Stimulated activated CD4-positive, alpha-beta T cell treated with anti-CD3 and anti-CD28 coated beads, Interleukin-1b, Interleukin-23, amount 100 ng/mL, for 24 hours (primary cell): ENCODE results near the gene RNF145.
A peak's percentile ranks its signal among the peaks of the same experiment; 100 is the strongest.

Experiments used
- DNase-seq, 4 experiments: peaks; one replicate each; pipeline ENCODE4 v3.0.0-alpha.2; 2020; ENCODE audit warnings: low read depth in 4 of 4, low spot score in 1 of 4

Gene RNF145

DNA sequence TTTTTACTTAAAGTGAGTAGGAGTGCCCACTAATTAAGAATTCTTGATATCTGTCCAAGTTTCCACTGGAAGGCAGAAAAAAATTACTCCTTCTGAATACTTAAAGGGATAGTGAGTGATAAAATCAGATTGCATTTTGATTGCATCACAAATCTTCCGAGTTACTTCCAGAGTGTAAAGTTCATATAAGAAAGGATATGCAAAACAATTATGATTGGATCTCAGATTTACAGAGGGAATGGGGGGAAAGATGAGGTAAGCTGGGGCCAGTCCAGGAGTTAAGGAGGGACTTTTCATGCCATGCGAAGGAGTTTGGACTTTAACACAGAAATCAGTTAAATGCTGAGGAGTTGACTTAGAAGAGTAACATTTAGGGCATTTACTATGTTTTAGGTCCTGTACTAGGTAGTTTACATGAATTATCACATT is 9.3 kb upstream of the RNF145 start:
- no peak for DNase-seq

DNA sequence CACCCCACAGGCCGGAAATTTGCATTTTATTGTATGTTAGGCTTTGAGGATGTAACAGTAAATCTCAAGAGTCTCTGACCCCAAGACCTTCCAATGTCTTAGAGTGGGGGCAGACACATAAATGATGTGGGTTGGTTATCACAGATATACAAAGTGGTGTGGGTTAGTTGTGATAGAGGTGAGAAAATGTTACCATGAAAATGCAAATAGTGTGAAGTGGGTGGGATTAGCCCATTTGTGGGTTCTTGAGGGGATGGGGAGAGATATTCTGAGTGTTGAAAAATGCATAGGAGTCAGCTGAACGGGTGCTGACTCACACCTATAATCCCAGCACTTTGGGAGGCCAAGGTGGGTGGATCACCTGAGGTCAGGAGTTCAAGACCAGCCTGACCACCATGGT is 7.9 kb upstream of the RNF145 start:
- no peak for DNase-seq

DNA sequence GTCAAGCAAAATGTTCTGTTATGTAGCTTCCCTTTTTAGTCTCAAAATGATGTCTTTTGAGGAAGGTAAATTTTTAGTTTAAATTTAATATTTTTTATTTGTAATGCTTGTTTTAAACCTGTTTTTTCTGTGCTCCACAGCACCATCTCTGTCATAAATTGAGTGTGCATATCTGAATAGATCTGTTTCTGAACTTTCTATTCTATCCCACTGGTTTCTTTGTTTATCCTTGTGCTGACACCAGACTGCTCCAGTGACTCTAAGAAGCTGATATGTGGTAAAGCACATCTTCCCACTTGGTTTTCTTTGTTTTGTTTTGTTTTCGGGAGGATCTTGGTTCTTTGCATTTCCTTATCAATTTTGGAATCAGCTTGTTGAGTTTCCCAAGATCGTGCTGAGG is 7.1 kb upstream of the RNF145 start:
- DNase-seq = no peak

- no peak for DNase-seq
Measured at GRCh38 chr5:159215886-159216285, 6.5 kb upstream of the RNF145 start.

DNA sequence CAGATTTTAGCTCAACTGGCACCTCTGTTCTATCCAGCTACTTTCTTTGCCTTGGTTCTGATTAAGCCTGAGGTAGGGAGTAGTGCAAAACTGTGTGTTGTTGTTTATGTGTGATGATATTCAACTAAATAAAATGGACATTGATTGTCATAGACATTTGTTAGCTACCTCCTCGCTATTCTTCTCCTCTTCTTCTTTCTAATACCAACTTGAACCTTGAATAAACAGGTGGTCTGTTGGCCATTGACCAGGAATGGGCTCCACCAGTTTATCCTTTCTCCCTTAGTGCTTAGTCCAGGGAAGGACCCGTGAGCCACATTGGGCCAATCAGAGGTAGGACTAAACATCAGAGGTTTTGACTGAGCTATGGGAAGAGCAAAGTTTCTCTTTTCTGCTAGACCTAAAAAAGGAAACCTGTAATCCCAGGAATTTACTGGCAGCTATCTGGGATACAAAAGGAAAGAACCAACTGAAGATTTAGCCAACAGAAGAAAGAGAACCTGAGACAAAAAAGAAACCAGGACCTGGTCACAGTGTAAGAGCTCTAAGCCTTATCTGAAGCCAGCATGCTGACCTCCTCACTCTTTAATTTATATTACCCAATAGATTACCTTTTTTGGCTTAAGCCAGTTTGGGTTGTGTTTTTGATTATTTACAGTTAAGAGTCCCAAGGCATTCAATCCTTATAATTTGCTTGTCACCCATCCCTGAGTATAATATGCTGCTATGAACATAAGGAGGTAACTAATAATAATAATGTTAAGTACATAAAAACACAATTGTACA is 5.3 kb upstream of the RNF145 start:
- DNase-seq = no peak

DNA sequence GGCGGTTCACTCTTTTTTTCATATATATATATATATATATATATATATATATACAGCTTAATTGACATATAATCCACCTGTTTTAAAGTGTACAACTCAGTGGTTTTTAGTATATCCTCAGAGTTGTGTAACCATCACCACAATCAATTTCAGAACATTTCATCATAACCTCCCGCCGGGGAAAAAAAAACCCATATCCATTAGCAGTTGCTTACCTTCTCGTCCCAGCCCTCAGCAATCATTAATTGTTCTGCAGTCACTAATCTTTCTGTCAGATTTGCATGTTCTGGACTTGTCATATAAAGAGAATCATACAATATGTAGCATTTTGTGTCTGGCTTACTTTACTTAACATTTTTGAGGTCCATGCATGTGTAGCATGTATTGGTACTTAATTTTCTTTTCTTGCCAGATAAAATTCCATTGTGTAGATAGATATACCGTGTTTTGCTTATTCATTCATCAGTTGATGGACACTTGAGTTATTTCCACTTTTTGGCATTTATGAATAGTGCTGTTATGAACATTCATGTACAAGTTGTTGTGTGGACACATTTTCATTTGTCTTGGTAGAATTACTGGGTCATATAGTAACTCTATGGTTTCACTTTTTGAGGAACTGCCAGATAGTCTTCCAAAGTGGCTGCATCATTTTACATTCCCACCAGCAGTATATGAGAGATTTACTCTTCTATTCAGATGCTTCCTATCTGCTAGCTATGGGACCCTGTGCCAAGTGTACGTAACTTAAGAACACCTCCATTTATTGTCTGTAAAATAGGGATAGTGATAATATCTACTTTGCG is 3.5 kb upstream of the RNF145 start:
- no peak for DNase-seq

- DNase-seq = no peak
Measured at GRCh38 chr5:159211729-159212174, 2.4 kb upstream of the RNF145 start.

- no peak for DNase-seq
Measured at GRCh38 chr5:159210846-159211245, 1.5 kb upstream of the RNF145 start.

DNA sequence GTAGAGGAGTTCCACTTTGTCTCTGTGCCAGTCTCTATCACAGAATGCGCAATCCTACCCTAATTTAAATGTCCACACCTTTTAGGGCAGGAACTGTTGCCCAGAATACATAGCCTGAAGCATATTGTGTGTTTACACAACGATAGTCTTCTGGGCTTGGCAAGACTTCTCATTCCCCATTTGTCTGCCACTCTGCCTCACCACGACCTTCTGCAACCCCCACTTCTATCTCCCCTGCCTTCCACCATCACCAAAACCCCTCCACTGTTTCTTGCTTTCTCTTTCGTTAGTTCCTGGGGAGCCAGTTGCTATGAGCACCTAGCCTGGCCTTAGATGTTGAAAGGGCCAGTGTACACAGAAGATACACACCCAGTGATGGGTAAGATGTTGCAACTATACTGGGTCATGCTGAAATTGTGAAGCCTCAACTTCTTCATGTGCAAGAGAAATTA is 883 bp upstream of the RNF145 start:
- DNase-seq = no peak

GRCh38 chr5:159208514-159209437 is 577 bp downstream of the RNF145 start:
- DNase-seq = peak in 2 of 4 experiments; percentile 4 to 17

GRCh38 chr5:159207686-159208513 is 1.5 kb downstream of the RNF145 start:
- peak in 3 of 4 experiments; percentile 53 to 74 (median 69) for DNase-seq

GRCh38 chr5:159207222-159207685 is 2.1 kb downstream of the RNF145 start:
- no peak for DNase-seq

DNA sequence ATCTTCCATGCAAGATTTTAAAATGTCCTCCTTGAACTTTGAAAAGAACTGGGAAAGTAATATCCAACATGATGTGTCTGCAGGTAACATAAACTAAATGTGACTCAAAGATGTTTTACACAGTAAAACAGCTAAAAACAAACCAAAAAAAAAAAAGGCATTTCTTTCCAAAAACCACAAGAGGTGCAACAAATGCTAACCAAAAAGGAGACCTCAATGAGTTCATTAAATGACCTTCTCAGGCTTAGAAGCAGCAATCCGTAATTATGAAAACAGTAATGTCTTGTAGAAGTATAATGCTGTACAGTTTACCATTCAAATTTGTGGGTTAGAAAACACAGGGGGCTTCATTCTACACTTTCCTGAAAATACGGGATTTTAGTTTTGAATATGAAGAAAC is 2.5 kb downstream of the RNF145 start:
- no peak for DNase-seq

DNA sequence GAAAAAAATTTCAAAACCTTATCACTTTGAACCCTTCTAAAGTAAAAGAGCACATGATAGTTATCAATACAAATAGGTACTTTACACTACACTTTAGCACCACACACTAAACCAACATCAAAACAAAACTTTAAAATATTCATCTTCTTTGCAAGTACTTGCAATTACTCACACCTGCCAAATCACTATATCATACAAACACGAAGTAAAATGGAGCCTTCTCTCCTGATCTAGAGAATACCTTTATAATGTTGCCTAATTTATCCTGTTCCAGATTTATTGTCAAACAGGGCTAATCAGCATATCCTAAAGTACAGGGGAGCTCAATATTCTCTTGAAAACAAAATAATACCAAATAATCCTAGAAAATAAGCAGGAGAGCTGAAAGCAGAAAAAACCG is 3.0 kb downstream of the RNF145 start:
- no peak for DNase-seq

GRCh38 chr5:159203351-159203750 is 6.0 kb downstream of the RNF145 start:
- DNase-seq = no peak

GRCh38 chr5:159202151-159202550 is 7.2 kb downstream of the RNF145 start:
- no peak for DNase-seq

GRCh38 chr5:159199780-159200179 is 9.6 kb downstream of the RNF145 start:
- DNase-seq = no peak

DNA sequence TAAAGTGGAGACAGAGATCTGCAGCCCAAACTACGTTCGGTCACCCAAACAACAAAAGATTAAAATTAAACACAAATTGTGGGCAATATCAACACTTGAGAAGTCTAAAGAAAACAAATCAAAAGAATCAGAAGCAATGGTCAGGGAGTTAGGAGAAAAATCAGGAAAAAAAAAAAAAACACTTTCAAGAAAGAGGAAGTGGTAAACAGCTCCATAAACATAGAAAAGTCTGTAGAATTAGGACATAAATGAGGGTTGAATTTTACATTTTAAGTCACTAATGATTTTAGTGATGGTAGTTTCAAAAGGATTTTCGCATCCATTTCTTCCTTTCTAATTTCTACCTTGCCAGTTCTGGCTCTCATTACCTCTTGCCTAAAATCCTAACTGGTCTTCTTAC is 10.1 kb downstream of the RNF145 start:
- DNase-seq = no peak

GRCh38 chr5:159198063-159199036 is 11.0 kb downstream of the RNF145 start:
- no peak for DNase-seq
